GM23338 (cell line): ENCODE data around the gene CNPY1.

ENCODE experiments used
- CREB1 ChIP-seq: fragments of 250-450 bp; sonication (Bioruptor Pico); IDR thresholded peaks from 2 replicates; pipeline ENCODE4 v1.5.0; 2020; ENCODE audit warnings: low read depth, mild to moderate bottlenecking, moderate library complexity
- EZH2 ChIP-seq: fragments of 200-600 bp; sonication (generic); IDR thresholded peaks from one replicate; pipeline ENCODE4 v1.8.0; 2017; ENCODE audit warnings: antibody characterized with exemption, mild to moderate bottlenecking, low read depth; ENCODE audit not compliant: unreplicated experiment
- EZH2phosphoT487 ChIP-seq: fragments of 200-600 bp; sonication (generic); IDR thresholded peaks from one replicate; pipeline ENCODE4 v1.8.1; 2018; ENCODE audit warnings: antibody characterized with exemption; ENCODE audit not compliant: unreplicated experiment
- JUNB ChIP-seq: IDR thresholded peaks from one replicate; pipeline ENCODE4 v1.6.1; 2016; ENCODE audit warnings: antibody characterized with exemption; ENCODE audit not compliant: unreplicated experiment
- POLR2AphosphoS5 ChIP-seq: IDR thresholded peaks from 2 replicates; pipeline ENCODE4 v1.6.1; 2016; ENCODE audit warnings: antibody characterized with exemption, low read depth
- ZNF114 ChIP-seq: fragments of 250-450 bp; sonication (Bioruptor Pico); IDR thresholded peaks from 2 replicates; pipeline ENCODE4 v1.5.0; 2020; ENCODE audit warnings: mild to moderate bottlenecking, moderate library complexity
- TF ChIP-seq, protein P1 (sequence below), 2 experiments: fragments of 200-600 bp in 1 of 2; sonication (generic) in 1 of 2; conservative IDR thresholded peaks; 2 replicates each; pipeline versions ENCODE4 v1.5.1 to v1.6.1; 2016 to 2017; ENCODE audit warnings: antibody characterized with exemption in 2 of 2, low read depth in 2 of 2, mild to moderate bottlenecking in 2 of 2, moderate library complexity in 1 of 2
- TF ChIP-seq, protein P2 (sequence below): IDR thresholded peaks from one replicate; pipeline ENCODE4 v1.6.1; 2018; ENCODE audit warnings: antibody characterized with exemption; ENCODE audit not compliant: unreplicated experiment

DNA sequence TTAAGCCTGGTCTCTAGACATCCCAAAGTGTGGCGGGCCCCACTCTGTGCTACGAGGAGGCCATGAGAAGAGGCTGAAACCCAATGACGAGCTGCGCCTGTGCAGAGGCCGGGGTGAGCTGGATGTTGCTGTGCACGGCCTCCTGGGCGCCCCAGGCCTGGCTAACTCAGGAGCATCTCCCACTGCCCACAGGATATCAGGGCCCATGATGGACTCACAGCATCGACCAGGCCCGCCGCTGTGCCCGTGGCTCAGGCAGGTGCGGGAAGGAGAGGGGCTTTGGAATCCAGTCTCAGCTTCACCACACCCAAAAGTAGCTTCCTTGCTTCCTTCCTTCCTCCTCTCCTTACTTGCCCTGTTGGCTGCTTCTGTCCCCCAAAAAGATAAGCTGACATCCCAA lies 4.6 kb upstream of the CNPY1 start:
- TF ChIP-seq, protein P1, sequence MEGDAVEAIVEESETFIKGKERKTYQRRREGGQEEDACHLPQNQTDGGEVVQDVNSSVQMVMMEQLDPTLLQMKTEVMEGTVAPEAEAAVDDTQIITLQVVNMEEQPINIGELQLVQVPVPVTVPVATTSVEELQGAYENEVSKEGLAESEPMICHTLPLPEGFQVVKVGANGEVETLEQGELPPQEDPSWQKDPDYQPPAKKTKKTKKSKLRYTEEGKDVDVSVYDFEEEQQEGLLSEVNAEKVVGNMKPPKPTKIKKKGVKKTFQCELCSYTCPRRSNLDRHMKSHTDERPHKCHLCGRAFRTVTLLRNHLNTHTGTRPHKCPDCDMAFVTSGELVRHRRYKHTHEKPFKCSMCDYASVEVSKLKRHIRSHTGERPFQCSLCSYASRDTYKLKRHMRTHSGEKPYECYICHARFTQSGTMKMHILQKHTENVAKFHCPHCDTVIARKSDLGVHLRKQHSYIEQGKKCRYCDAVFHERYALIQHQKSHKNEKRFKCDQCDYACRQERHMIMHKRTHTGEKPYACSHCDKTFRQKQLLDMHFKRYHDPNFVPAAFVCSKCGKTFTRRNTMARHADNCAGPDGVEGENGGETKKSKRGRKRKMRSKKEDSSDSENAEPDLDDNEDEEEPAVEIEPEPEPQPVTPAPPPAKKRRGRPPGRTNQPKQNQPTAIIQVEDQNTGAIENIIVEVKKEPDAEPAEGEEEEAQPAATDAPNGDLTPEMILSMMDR (conservative IDR thresholded peaks at IDR 0.05; ENCODE audit: low read depth in 2 of 2): no peak
- TF ChIP-seq CREB1 (CRISPR knock-in tag) (no peak), EZH2 (no peak), JUNB (no peak), POLR2AphosphoS5 (no peak), EZH2phosphoT487 (no peak), ZNF114 (CRISPR knock-in tag) (no peak)
- TF ChIP-seq, protein P2, sequence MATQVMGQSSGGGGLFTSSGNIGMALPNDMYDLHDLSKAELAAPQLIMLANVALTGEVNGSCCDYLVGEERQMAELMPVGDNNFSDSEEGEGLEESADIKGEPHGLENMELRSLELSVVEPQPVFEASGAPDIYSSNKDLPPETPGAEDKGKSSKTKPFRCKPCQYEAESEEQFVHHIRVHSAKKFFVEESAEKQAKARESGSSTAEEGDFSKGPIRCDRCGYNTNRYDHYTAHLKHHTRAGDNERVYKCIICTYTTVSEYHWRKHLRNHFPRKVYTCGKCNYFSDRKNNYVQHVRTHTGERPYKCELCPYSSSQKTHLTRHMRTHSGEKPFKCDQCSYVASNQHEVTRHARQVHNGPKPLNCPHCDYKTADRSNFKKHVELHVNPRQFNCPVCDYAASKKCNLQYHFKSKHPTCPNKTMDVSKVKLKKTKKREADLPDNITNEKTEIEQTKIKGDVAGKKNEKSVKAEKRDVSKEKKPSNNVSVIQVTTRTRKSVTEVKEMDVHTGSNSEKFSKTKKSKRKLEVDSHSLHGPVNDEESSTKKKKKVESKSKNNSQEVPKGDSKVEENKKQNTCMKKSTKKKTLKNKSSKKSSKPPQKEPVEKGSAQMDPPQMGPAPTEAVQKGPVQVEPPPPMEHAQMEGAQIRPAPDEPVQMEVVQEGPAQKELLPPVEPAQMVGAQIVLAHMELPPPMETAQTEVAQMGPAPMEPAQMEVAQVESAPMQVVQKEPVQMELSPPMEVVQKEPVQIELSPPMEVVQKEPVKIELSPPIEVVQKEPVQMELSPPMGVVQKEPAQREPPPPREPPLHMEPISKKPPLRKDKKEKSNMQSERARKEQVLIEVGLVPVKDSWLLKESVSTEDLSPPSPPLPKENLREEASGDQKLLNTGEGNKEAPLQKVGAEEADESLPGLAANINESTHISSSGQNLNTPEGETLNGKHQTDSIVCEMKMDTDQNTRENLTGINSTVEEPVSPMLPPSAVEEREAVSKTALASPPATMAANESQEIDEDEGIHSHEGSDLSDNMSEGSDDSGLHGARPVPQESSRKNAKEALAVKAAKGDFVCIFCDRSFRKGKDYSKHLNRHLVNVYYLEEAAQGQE: no peak
